ENCODE results near the gene SLC51A.
"Not testable (repeated sequence)": the region's sequence is repeated elsewhere in the genome, so short reads cannot be mapped to it uniquely, and the experiment has no call there.

SLC51A gene

GRCh38 chr3:196208942-196209695 lies 7.2 kb upstream of the SLC51A start:
- H3K4me2 ChIP-seq (ENCODE audit: insufficient read depth, low read length, poor library complexity, severe bottlenecking), result no peak overlapping the region
- WGBS, 2 donors (ENCODE audit: extremely low coverage in 2 of 2, insufficient read length in 2 of 2, insufficient replicate concordance in 1 of 2), result no CpG with 5 or more reads among the region's 24 CpGs

GRCh38 chr3:196209944-196210672 lies 6.2 kb upstream of the SLC51A start:
- no CpG with 5 or more reads among the region's 11 CpGs for WGBS, 2 donors (ENCODE audit: extremely low coverage in 2 of 2, insufficient read length in 2 of 2, insufficient replicate concordance in 1 of 2)
- H3K23ac ChIP-seq (ENCODE audit: low read depth, low read length, poor library complexity); H3K4me2 ChIP-seq (ENCODE audit: insufficient read depth, low read length, poor library complexity, severe bottlenecking); H3K27ac ChIP-seq (replicated peaks; ENCODE audit: low read length); H3K9ac ChIP-seq (ENCODE audit: low read depth, low read length, poor library complexity); H2AFZ ChIP-seq (ENCODE audit: low read length); H3K4me1 ChIP-seq (ENCODE audit: control insufficient read depth in 2 of 2, insufficient read depth in 1 of 2, low read depth in 1 of 2, low read length in 2 of 2); H2BK5ac ChIP-seq (ENCODE audit: low read length); H3K4ac ChIP-seq (ENCODE audit: low read length); H3K18ac ChIP-seq (ENCODE audit: low read length); H3K4me3 ChIP-seq (ENCODE audit: low read length in 2 of 2); H2AK5ac ChIP-seq (ENCODE audit: low read depth, low read length); H3K14ac ChIP-seq (ENCODE audit: low read length); H3K36me3 ChIP-seq (replicated peaks in 1 of 2; ENCODE audit: control insufficient read depth in 2 of 2, insufficient read depth in 2 of 2, low read length in 2 of 2); H2BK120ac ChIP-seq (ENCODE audit: low read depth, low read length); H2BK12ac ChIP-seq (ENCODE audit: low read length); H4K8ac ChIP-seq (ENCODE audit: low read depth, low read length); DNase-seq (ENCODE audit: low spot score); H4K91ac ChIP-seq (ENCODE audit: low read depth, low read length, poor library complexity); H3K9me3 ChIP-seq (replicated peaks in 1 of 2; ENCODE audit: control insufficient read depth in 2 of 2, insufficient read depth in 1 of 2, low read depth in 1 of 2, low read length in 2 of 2); H2BK15ac ChIP-seq (ENCODE audit: low read length); H3K79me1 ChIP-seq (ENCODE audit: low read depth, low read length): not testable (repeated sequence)
- H3K27me3 ChIP-seq (ENCODE audit: control insufficient read depth in 3 of 3, insufficient read depth in 3 of 3, low read depth in 1 of 3, low read length in 3 of 3), result peaks cover 0 to 18% (median 6%) of the 10 kb centered on the region in 3 experiments

More at GRCh38 chr3:196208942-196209695, 7.2 kb upstream of the SLC51A start:
- Histone ChIP-seq H3K4me3 (ENCODE audit: low read length in 2 of 2) (no peak overlapping the region), H3K18ac (ENCODE audit: low read length) (peak overlapping the region; percentile 28), H2AFZ (ENCODE audit: low read length) (no peak overlapping the region), H3K4ac (ENCODE audit: low read length) (no peak overlapping the region), H3K27me3 (ENCODE audit: control insufficient read depth in 3 of 3, insufficient read depth in 3 of 3, low read depth in 1 of 3, low read length in 3 of 3) (peaks cover 0 to 18% (median 6%) of the 10 kb centered on the region in 3 experiments), H2AK5ac (ENCODE audit: low read depth, low read length) (peak overlapping the region; percentile 9), H3K4me1 (ENCODE audit: control insufficient read depth in 2 of 2, insufficient read depth in 1 of 2, low read depth in 1 of 2, low read length in 2 of 2) (no peaks in the 10 kb centered on the region), H3K9me3 (replicated peaks in 1 of 2; ENCODE audit: control insufficient read depth in 2 of 2, insufficient read depth in 1 of 2, low read depth in 1 of 2, low read length in 2 of 2) (peaks cover 3% of the 10 kb centered on the region in 2 donors), H3K9ac (ENCODE audit: low read depth, low read length, poor library complexity) (peak overlapping the region; percentile 46), H3K27ac (replicated peaks; ENCODE audit: low read length) (no peak overlapping the region), H4K91ac (ENCODE audit: low read depth, low read length, poor library complexity) (no peak overlapping the region), H4K8ac (ENCODE audit: low read depth, low read length) (no peak overlapping the region), H3K79me1 (ENCODE audit: low read depth, low read length) (peaks cover 5% of the 10 kb centered on the region), H2BK15ac (ENCODE audit: low read length) (no peak overlapping the region), H3K36me3 (replicated peaks in 1 of 2; ENCODE audit: control insufficient read depth in 2 of 2, insufficient read depth in 2 of 2, low read length in 2 of 2) (no peaks in the 10 kb centered on the region), H3K23ac (ENCODE audit: low read depth, low read length, poor library complexity) (peak overlapping the region; percentile 35), H2BK5ac (ENCODE audit: low read length) (peak overlapping the region; percentile 53), H3K14ac (ENCODE audit: low read length) (no peak overlapping the region), H2BK12ac (ENCODE audit: low read length) (peak overlapping the region; percentile 95), H2BK120ac (ENCODE audit: low read depth, low read length) (no peak overlapping the region)
- no peak for DNase-seq (ENCODE audit: low spot score)

- H2BK120ac ChIP-seq (ENCODE audit: low read depth, low read length), result no peak within 1 kb of the TSS
- no CpG with 5 or more reads among the region's 23 CpGs for WGBS, 2 donors (ENCODE audit: extremely low coverage in 2 of 2, insufficient read length in 2 of 2, insufficient replicate concordance in 1 of 2)
Measured at GRCh38 chr3:196210673-196211556, 5.4 kb upstream of the SLC51A start, which contains the start of gene ZDHHC19. Gene ZDHHC19 (minus strand): TSS chr3:196211400. CDS start chr3:196211315, 85 bp downstream.

More at GRCh38 chr3:196210673-196211556, 5.4 kb upstream of the SLC51A start, which contains the start of gene ZDHHC19:
- no peak within 1 kb of the TSS for H3K27ac ChIP-seq (replicated peaks; ENCODE audit: low read length)
- H3K18ac ChIP-seq (ENCODE audit: low read length), result peak within 1 kb of the TSS; percentile 24
- H3K9me3 ChIP-seq (replicated peaks in 1 of 2; ENCODE audit: control insufficient read depth in 2 of 2, insufficient read depth in 1 of 2, low read depth in 1 of 2, low read length in 2 of 2), result peaks cover 3% of the 10 kb centered on the region in 2 donors
- H2BK15ac ChIP-seq (ENCODE audit: low read length), result peak within 1 kb of the TSS; percentile 22
- no peak within 1 kb of the TSS for H3K4ac ChIP-seq (ENCODE audit: low read length)
- H4K91ac ChIP-seq (ENCODE audit: low read depth, low read length, poor library complexity), result no peak within 1 kb of the TSS
- no peak within 1 kb of the TSS for H2BK5ac ChIP-seq (ENCODE audit: low read length)
- H3K23ac ChIP-seq (ENCODE audit: low read depth, low read length, poor library complexity), result no peak within 1 kb of the TSS
- H4K8ac ChIP-seq (ENCODE audit: low read depth, low read length), result no peak within 1 kb of the TSS
- H2BK12ac ChIP-seq (ENCODE audit: low read length), result peak within 1 kb of the TSS; percentile 75
- peaks cover 2 to 13% of the 10 kb centered on the region in 2 donors for H3K4me1 ChIP-seq (ENCODE audit: control insufficient read depth in 2 of 2, insufficient read depth in 1 of 2, low read depth in 1 of 2, low read length in 2 of 2)
- H2AFZ ChIP-seq (ENCODE audit: low read length), result peak within 1 kb of the TSS; percentile 37
- H3K14ac ChIP-seq (ENCODE audit: low read length), result no peak within 1 kb of the TSS
- H3K4me2 ChIP-seq (ENCODE audit: insufficient read depth, low read length, poor library complexity, severe bottlenecking), result no peak within 1 kb of the TSS
- H3K9ac ChIP-seq (ENCODE audit: low read depth, low read length, poor library complexity), result no peak within 1 kb of the TSS
- H2AK5ac ChIP-seq (ENCODE audit: low read depth, low read length), result peak within 1 kb of the TSS; percentile 85
- no peaks in the 10 kb centered on the region for H3K36me3 ChIP-seq (replicated peaks in 1 of 2; ENCODE audit: control insufficient read depth in 2 of 2, insufficient read depth in 2 of 2, low read length in 2 of 2)
- peaks cover 5% of the 10 kb centered on the region for H3K79me1 ChIP-seq (ENCODE audit: low read depth, low read length)
- no peak within 1 kb of the TSS for H3K4me3 ChIP-seq (ENCODE audit: low read length in 2 of 2)
- peaks cover 0 to 14% (median 6%) of the 10 kb centered on the region in 3 experiments for H3K27me3 ChIP-seq (ENCODE audit: control insufficient read depth in 3 of 3, insufficient read depth in 3 of 3, low read depth in 1 of 3, low read length in 3 of 3)
- DNase-seq (ENCODE audit: low spot score), result no peak
